Right atrium auricular region (tissue), 2 donors: ENCODE results near the gene MBTD1. TPM values are rescaled to one million over a fixed set of nuclear protein-coding genes. Genes with fewer than 3 reads are reported as not detected.
A peak's percentile ranks its signal among the peaks of the same experiment; 100 is the strongest.
"Not testable (repeated sequence)": the region's sequence is repeated elsewhere in the genome, so short reads cannot be mapped to it uniquely, and the experiment has no call there.

ENCODE experiments used
- DNase-seq: peaks from one replicate; pipeline ENCODE4 v3.0.0-alpha.2; 2019; ENCODE audit warnings: low spot score
- H3K27ac ChIP-seq, 2 donors: fragments of 200-600 bp; sonication (generic); 1 replicate in 1 of 2; 2 replicates in 1 of 2; pipeline ENCODE4 v1.5.1; 2016 to 2019
- H3K27me3 ChIP-seq, 2 donors: fragments of 200-600 bp; sonication (generic); one replicate each; pipeline versions ENCODE4 v1.5.1 to v1.6.0; 2017 to 2019
- H3K36me3 ChIP-seq: fragments of 200-600 bp; sonication (generic); one replicate; pipeline ENCODE4 v1.5.1; 2016
- H3K4me1 ChIP-seq, 2 donors: fragments of 200-600 bp; sonication (generic); one replicate each; pipeline versions ENCODE4 v1.5.1 to v1.6.0; 2017 to 2019
- H3K4me3 ChIP-seq, 2 donors: fragments of 200-600 bp; sonication (generic); 1 replicate in 1 of 2; 2 replicates in 1 of 2; pipeline ENCODE4 v1.5.1; 2017 to 2019; ENCODE audit warnings: mild to moderate bottlenecking in 1 of 2, moderate library complexity in 1 of 2
- H3K9me3 ChIP-seq, 2 donors: fragments of 200-600 bp; sonication (generic); one replicate each; pipeline ENCODE4 v1.5.1; 2019
- CTCF ChIP-seq, 2 donors: fragments of 200-600 bp; sonication (generic); IDR thresholded peaks; one replicate each; pipeline ENCODE4 v1.5.1; 2019; ENCODE audit warnings: antibody characterized with exemption in 2 of 2
- total RNA-seq, 2 donors: library from RNA; depleted of rRNA; stranded (reverse); fragments of >200 nt; gene quantifications; one replicate each; pipeline ENCODE4 v1.1.0, GENCODE V29; 2016

MBTD1 gene
- total RNA-seq, 2 donors from 2014 or later = 3.2 to 5.2 TPM

- no peak for TF ChIP-seq CTCF (IDR thresholded peaks at IDR 0.05)
- Histone ChIP-seq H3K4me1 (no peaks in the 10 kb centered on the region), H3K27ac (no peak overlapping the region), H3K36me3 (peaks cover 29% of the 10 kb centered on the region), H3K4me3 (no peak overlapping the region), H3K27me3 (no peaks in the 10 kb centered on the region), H3K9me3 (no peaks in the 10 kb centered on the region)
- DNase-seq = peak; percentile 0
Observed at GRCh38 chr17:51180486-51180885, 79.4 kb downstream of the MBTD1 start.

GRCh38 chr17:51172030-51172429 is 87.8 kb downstream of the MBTD1 start:
- H3K36me3 ChIP-seq = peaks cover 50% of the 10 kb centered on the region
- not testable (repeated sequence) for H3K4me1 ChIP-seq, H3K9me3 ChIP-seq, H3K4me3 ChIP-seq, H3K27ac ChIP-seq, H3K27me3 ChIP-seq
- DNase-seq = peak; percentile 32

GRCh38 chr17:51170736-51171135 is 89.1 kb downstream of the MBTD1 start:
- Histone ChIP-seq H3K4me1 (peaks cover 0 to 11% of the 10 kb centered on the region in 2 donors), H3K27me3 (no peaks in the 10 kb centered on the region), H3K27ac (no peak overlapping the region), H3K36me3 (peaks cover 50% of the 10 kb centered on the region), H3K4me3 (no peak overlapping the region), H3K9me3 (no peaks in the 10 kb centered on the region)
- peak; percentile 16 for DNase-seq
- no peak for TF ChIP-seq CTCF (IDR thresholded peaks at IDR 0.05)

- TF ChIP-seq CTCF (IDR thresholded peaks at IDR 0.05) = no peak
- no peaks in the 10 kb centered on the region for H3K9me3 ChIP-seq
- peaks cover 0 to 19% of the 10 kb centered on the region in 2 donors for H3K4me1 ChIP-seq
- no peak for DNase-seq
- peaks cover 50% of the 10 kb centered on the region for H3K36me3 ChIP-seq
- no peak overlapping the region for H3K27ac ChIP-seq
- H3K4me3 ChIP-seq = no peak overlapping the region
- H3K27me3 ChIP-seq = no peaks in the 10 kb centered on the region
Observed at GRCh38 chr17:51169340-51169739, 90.5 kb downstream of the MBTD1 start.

GRCh38 chr17:51166987-51167931 is 92.6 kb downstream of the MBTD1 start:
- peaks cover 0 to 19% of the 10 kb centered on the region in 2 donors for H3K4me1 ChIP-seq
- DNase-seq = peak; percentile 21
- no peaks in the 10 kb centered on the region for H3K27me3 ChIP-seq
- peak overlapping the region; percentile 90 to 99 for H3K27ac ChIP-seq
- H3K9me3 ChIP-seq = no peaks in the 10 kb centered on the region
- H3K4me3 ChIP-seq = peak overlapping the region; percentile 83 to 96
- peaks cover 50% of the 10 kb centered on the region for H3K36me3 ChIP-seq
- peak; percentile 56 to 75 for TF ChIP-seq CTCF (IDR thresholded peaks at IDR 0.05)

- peaks cover 0 to 19% of the 10 kb centered on the region in 2 donors for H3K4me1 ChIP-seq
- no peaks in the 10 kb centered on the region for H3K9me3 ChIP-seq
- H3K4me3 ChIP-seq = peak within 1 kb of the TSS; percentile 83 to 96
- TF ChIP-seq CTCF (IDR thresholded peaks at IDR 0.05) = no peak
- peaks cover 49% of the 10 kb centered on the region for H3K36me3 ChIP-seq
- peak; percentile 92 for DNase-seq
- no peaks in the 10 kb centered on the region for H3K27me3 ChIP-seq
- peak within 1 kb of the TSS; percentile 90 to 99 for H3K27ac ChIP-seq
Observed at GRCh38 chr17:51166198-51166986, 93.5 kb downstream of the MBTD1 start, which contains the start of gene NME2. Gene NME2 (plus strand): TSS chr17:51166411. CDS start chr17:51166831, 420 bp downstream.
